IPS-NIHi7 (cell line): Measurements from ENCODE around the gene PYCR2.
A peak's percentile ranks its signal among the peaks of the same experiment; 100 is the strongest.
"Not testable (repeated sequence)": the region's sequence is repeated elsewhere in the genome, so short reads cannot be mapped to it uniquely, and the experiment has no call there.

Source experiments
- DNase-seq: peaks from one replicate; pipeline ENCODE4 v3.0.0; 2012; ENCODE audit warnings: mixed read lengths; ENCODE audit errors: extremely low spot score

PYCR2 gene

GRCh38 chr1:225942574-225942973, 18.5 kb upstream of the PYCR2 start:
- DNase-seq = no peak

DNA sequence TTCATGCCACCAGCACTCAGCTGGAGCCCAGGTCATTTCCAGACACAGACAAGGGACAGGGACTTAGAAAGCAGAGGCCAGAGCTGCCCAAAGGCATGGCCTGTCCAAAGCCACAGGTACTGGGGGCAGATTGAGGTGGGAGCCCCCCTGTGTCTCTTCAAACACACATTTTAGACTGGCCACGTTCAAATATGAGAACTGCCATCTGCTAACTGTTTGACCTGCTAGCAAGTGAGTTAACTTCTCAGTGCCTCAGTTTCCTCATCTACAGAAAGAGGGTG, 17.8 kb upstream of the PYCR2 start:
- no peak for DNase-seq

GRCh38 chr1:225941187-225941941, 17.3 kb upstream of the PYCR2 start, which contains the start of gene LEFTY2:
Gene LEFTY2 (minus strand): TSS chr1:225941220. CDS start chr1:225941140, 80 bp downstream.
- DNase-seq = no peak

GRCh38 chr1:225940385-225941151, 16.5 kb upstream of the PYCR2 start:
- DNase-seq = peak; percentile 10

- DNase-seq = not testable (repeated sequence)
Measured at GRCh38 chr1:225939939-225940310, 15.9 kb upstream of the PYCR2 start.

DNA sequence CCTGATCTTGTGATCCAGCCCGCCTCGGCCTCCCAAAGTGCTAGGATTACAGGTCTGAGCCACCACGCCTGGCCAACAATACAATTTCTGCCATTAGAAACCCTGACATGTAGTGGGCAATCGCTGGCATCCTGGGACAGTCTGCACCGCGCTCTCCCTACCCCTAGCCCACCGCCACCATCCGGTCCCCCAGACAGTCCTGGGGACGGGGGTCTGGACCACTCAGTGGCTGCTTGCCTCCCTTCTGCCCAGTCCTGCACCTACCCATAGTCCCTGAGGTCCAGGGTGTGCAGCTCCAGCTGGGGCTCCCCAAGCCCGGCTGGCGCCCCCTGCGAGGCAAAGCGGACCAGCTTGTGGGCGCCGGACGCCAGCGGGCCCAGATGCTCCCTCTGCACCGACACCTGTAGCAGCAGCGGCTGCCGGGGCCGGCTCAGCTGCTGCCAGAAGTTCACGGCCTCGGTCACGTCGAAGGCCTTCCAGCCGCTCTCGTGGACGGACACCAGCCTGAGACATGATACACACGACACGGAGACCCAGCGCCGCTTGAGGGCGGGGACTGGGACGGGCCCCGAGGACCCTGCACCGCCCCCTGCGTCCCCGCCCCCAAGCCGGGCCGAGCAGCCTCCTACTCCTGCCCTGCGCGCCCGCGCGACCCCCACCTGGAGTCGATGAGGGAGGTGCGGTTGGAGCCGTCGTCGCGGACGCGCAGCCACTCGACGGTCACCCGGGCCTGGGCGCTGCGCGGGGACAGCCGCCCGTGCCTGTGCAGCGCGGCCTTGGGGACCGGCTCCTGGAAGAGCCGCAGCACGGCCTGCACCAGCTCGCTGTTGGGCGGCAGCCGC, 15.3 kb upstream of the PYCR2 start:
- DNase-seq = peak; percentile 43

- no peak for DNase-seq
Measured at GRCh38 chr1:225937048-225937968, 13.3 kb upstream of the PYCR2 start.

- DNase-seq = no peak
Measured at GRCh38 chr1:225936523-225936922, 12.5 kb upstream of the PYCR2 start.

GRCh38 chr1:225936086-225936485, 12.0 kb upstream of the PYCR2 start:
- DNase-seq = not testable (repeated sequence)

DNA sequence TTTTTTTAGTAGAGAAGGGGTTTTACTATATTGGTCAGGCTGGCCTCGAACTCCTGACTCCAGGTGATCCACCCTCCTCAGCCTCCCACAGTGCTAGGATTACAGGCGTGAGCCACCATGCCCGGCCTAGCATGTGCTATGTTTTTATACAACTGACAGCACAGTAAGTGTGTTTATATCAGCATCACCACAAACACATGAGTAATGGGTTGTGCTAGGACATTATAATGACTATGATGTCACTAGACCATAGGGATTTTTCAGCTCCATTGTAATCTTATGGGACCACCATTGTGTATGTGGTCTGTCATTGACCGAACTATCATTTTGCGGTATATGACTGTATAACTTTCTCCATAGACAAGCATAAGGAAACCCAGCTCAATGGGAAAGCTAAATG, 10.7 kb upstream of the PYCR2 start:
- no peak for DNase-seq

GRCh38 chr1:225933072-225933471, 9.0 kb upstream of the PYCR2 start:
- DNase-seq = no peak

- DNase-seq = no peak
Measured at GRCh38 chr1:225931270-225932136, 7.5 kb upstream of the PYCR2 start.

GRCh38 chr1:225930566-225930965, 6.5 kb upstream of the PYCR2 start:
- DNase-seq = no peak

DNA sequence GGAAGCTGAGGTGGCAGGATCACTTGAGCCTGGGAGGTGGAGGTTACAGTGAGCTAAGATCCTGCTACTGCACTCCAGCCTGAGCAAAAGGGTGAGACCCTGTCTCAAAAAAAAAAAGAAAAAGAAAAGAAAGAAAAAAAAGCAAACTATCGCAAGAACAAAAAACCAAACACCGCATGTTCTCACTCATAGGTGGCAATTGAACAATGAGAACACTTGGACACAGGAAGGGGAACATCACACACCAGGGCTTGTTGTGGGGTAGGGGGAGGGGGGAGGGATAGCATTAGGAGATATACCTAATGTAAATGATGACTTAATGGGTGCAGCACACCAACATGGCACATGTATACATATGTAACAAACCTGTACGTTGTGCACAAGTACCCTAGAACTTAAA, 5.4 kb upstream of the PYCR2 start:
- DNase-seq = not testable (repeated sequence)

DNA sequence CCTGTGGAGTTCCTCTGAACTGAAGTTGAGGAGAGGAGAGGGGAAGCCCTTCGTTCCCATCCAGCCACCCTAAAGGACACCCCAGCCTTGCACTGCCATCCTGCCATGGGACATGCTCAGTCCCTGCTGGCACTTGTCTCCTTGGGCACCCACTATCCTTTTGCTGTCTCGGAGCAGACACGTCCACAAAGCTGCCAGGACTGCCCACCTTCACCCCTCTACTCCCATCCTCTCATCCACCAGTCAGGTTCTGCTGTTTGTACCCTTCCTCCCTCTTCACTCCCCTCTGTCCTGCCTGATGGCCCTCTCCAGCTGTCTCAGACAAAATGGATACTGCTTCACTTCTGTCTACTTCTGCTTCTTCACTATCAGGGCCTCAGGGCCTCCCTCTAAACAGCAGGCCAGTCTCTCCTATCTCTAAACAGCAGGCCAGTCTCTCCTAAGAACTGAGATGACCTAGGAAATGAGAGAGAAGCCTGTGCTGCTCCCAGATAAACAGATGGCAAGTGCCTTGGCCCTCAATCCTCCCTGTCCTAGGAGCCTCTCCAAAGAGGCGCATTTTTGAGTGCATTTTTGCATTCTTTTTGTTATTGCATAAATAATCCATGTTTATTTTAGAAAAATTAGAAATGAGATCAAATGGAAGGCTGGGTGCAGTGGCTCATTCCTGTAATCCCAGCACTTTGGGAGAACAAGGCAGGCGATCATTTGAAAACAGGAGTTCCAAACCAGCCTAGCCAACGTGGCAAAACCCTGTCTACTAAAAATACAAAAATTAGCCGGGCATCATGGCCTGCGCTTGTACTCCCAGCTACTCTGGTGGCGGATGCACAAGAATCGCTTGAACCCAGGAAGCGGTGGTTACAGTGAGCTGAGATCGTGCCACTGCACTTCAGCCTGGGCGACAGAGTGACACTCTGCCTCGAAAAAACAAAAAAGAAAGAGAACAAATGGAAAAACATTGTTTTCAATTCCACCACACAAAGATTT, 4.4 kb upstream of the PYCR2 start:
- no peak for DNase-seq

- DNase-seq = no peak
Measured at GRCh38 chr1:225926551-225927113, 2.6 kb upstream of the PYCR2 start.

GRCh38 chr1:225923381-225923691, 714 bp downstream of the PYCR2 start:
- DNase-seq = no peak

- no peak for DNase-seq
Measured at GRCh38 chr1:225921734-225922709, 2.0 kb downstream of the PYCR2 start.
